ENCODE measurements around the gene GNG12. TPM values are rescaled to one million over a fixed set of nuclear protein-coding genes. Genes with fewer than 3 reads are reported as not detected.

Gene GNG12
- total and polyA plus RNA-seq, 2 donors (not counting 1 experiment from before 2014, with no cell fraction given), result not detected

DNA sequence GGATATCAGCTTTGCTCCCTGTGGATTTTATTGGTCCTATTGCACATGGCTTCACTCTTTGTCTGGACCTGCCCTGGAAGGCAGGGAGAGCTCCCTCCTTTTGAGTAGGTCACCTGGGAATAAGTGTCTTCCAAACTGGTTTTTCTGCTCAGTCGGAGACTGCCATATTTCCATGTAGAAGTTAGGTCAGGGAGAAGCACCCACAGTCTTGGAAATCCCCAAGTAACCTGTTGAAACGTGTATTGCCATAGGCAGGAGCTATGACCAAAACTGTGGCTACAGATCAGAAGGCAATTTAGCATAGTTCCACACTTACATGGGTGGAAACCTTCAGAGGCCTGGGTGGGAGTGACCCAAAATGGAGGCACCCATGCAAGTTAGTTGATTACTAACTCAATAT, 3.5 kb upstream of the GNG12 start:
- WGBS (ENCODE audit: insufficient coverage), result 91% methylated on average over 2 of the region's 2 CpGs
- Histone ChIP-seq H3K36me3 (replicated peaks in 1 of 2; ENCODE audit: control extremely low read depth in 1 of 2, control insufficient read depth in 1 of 2, extremely low read depth in 1 of 2, insufficient read depth in 2 of 2, low read length in 1 of 2) (no peaks in the 10 kb centered on the region), H3K27me3 (replicated peaks in 1 of 4; ENCODE audit: control extremely low read depth in 1 of 4, control insufficient read depth in 3 of 4, insufficient read depth in 4 of 4, low read length in 3 of 4) (peaks cover 0 to 36% (median 20%) of the 10 kb centered on the region in 4 experiments), H2AFZ (ENCODE audit: insufficient read depth, low read depth, low read length, poor library complexity, severe bottlenecking) (no peak overlapping the region), H4K20me1 (ENCODE audit: control insufficient read depth, insufficient read depth, low read length, poor library complexity, severe bottlenecking) (no peaks in the 10 kb centered on the region), H3K4me3 (ENCODE audit: control extremely low read depth in 1 of 5, extremely low read depth in 1 of 5, insufficient read depth in 1 of 5, low read depth in 2 of 5, low read length in 4 of 5) (no peak overlapping the region), H3K79me2 (ENCODE audit: control insufficient read depth, insufficient read depth, low read length) (no peaks in the 10 kb centered on the region), H3K27ac (ENCODE audit: low read length in 2 of 2) (no peak overlapping the region), H3K9ac (ENCODE audit: low read length) (no peak overlapping the region), H3K4me2 (replicated peaks; ENCODE audit: low read depth, low read length, poor library complexity, severe bottlenecking) (no peak overlapping the region), H3K4me1 (ENCODE audit: control insufficient read depth in 2 of 2, insufficient read depth in 2 of 2, low read length in 2 of 2) (peaks cover 14 to 18% of the 10 kb centered on the region in 2 donors), H3K9me3 (ENCODE audit: control extremely low read depth in 1 of 3, control insufficient read depth in 2 of 3, insufficient read depth in 1 of 3, low read length in 2 of 3) (peaks cover 0 to 3% (median 0%) of the 10 kb centered on the region in 3 donors)
- no peak for DNase-seq
- H3K4me1 Mint-ChIP-seq, result peaks cover 14% of the 10 kb centered on the region
- TF ChIP-seq, protein P1, sequence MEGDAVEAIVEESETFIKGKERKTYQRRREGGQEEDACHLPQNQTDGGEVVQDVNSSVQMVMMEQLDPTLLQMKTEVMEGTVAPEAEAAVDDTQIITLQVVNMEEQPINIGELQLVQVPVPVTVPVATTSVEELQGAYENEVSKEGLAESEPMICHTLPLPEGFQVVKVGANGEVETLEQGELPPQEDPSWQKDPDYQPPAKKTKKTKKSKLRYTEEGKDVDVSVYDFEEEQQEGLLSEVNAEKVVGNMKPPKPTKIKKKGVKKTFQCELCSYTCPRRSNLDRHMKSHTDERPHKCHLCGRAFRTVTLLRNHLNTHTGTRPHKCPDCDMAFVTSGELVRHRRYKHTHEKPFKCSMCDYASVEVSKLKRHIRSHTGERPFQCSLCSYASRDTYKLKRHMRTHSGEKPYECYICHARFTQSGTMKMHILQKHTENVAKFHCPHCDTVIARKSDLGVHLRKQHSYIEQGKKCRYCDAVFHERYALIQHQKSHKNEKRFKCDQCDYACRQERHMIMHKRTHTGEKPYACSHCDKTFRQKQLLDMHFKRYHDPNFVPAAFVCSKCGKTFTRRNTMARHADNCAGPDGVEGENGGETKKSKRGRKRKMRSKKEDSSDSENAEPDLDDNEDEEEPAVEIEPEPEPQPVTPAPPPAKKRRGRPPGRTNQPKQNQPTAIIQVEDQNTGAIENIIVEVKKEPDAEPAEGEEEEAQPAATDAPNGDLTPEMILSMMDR (IDR thresholded peaks at IDR 0.05), result no peak
- TF ChIP-seq EZH2 (IDR thresholded peaks at IDR 0.05; ENCODE audit: borderline replicate concordance, insufficient read depth, low read depth, low read length, poor library complexity, severe bottlenecking), result no peak
- CTCF ChIA-PET, result interaction anchor here (1.4 kb wide), 1 partner anchor 14 kb away, joined by 3 read pairs; no protein-coding TSS in a partner anchor
- H3K27me3 Mint-ChIP-seq, result peaks cover 61% of the 10 kb centered on the region
- H3K4me3 Mint-ChIP-seq, result no peak overlapping the region
- no peak for ATAC-seq (ENCODE audit: low read depth)
- POLR2A ChIA-PET, result no interaction called here
- no peak overlapping the region for H3K27ac Mint-ChIP-seq
- no peaks in the 10 kb centered on the region for H3K9me3 Mint-ChIP-seq (ENCODE audit: insufficient read depth)
- intact Hi-C loops (cut with micrococcal nuclease), result no loop called here

DNA sequence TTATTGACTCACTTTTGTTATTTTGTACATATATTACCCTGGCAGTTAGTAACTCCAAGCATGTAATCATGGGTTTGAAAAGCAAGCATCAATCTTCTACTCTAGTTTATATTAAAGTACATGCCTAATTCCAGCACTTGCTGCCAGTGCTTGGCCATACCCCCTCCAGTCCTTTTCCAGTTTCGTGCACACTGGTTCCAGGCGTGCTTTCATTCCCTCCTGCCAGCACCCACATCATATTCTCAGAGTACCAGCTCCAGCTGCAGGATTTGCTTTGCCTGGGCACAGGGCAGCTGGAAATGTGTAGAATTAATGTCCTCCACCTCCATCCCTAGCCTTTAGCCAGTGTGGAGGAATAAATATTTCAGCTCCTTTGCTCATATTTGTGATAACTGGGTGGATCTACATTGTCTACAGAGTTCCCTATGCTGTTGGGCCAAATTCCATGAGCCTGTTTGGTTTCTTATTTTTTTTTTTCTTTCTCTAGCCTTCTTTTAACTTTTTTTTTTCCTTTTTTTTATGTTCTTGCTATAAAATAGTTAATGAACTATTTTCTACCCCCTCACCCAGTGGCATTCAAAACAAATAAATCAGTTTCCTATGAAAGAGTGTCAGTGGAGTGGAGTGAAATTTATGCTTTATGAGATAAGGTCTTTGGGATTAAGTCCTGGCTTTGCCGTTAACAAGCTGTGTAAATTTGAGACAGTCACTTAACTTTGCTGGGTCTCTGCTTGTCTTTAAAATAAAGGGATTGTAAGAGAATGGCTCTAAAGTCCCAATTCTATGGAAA, 2.6 kb upstream of the GNG12 start:
- Mint-ChIP-seq H3K27me3 (peaks cover 64% of the 10 kb centered on the region), H3K27ac (no peak overlapping the region), H3K9me3 (ENCODE audit: insufficient read depth) (no peaks in the 10 kb centered on the region), H3K4me3 (no peak overlapping the region), H3K4me1 (peaks cover 17% of the 10 kb centered on the region)
- CTCF ChIA-PET, result interaction anchor here (1.4 kb wide), 1 partner anchor 14 kb away, joined by 3 read pairs; no protein-coding TSS in a partner anchor
- H3K27me3 ChIP-seq (replicated peaks in 1 of 4; ENCODE audit: control extremely low read depth in 1 of 4, control insufficient read depth in 3 of 4, insufficient read depth in 4 of 4, low read length in 3 of 4), result peaks cover 0 to 41% (median 28%) of the 10 kb centered on the region in 4 experiments
- H3K9me3 ChIP-seq (ENCODE audit: control extremely low read depth in 1 of 3, control insufficient read depth in 2 of 3, insufficient read depth in 1 of 3, low read length in 2 of 3), result peaks cover 0 to 3% (median 0%) of the 10 kb centered on the region in 3 donors
- no peaks in the 10 kb centered on the region for H4K20me1 ChIP-seq (ENCODE audit: control insufficient read depth, insufficient read depth, low read length, poor library complexity, severe bottlenecking)
- no peaks in the 10 kb centered on the region for H3K79me2 ChIP-seq (ENCODE audit: control insufficient read depth, insufficient read depth, low read length)
- H3K4me3 ChIP-seq (ENCODE audit: control extremely low read depth in 1 of 5, extremely low read depth in 1 of 5, insufficient read depth in 1 of 5, low read depth in 2 of 5, low read length in 4 of 5), result no peak overlapping the region
- POLR2A ChIA-PET, result no interaction called here
- no peak overlapping the region for H2AFZ ChIP-seq (ENCODE audit: insufficient read depth, low read depth, low read length, poor library complexity, severe bottlenecking)
- no peak overlapping the region for H3K27ac ChIP-seq (ENCODE audit: low read length in 2 of 2)
- DNase-seq (no peak), ATAC-seq (ENCODE audit: low read depth) (no peak)
- no peak for TF ChIP-seq EZH2 (IDR thresholded peaks at IDR 0.05; ENCODE audit: borderline replicate concordance, insufficient read depth, low read depth, low read length, poor library complexity, severe bottlenecking)
- TF ChIP-seq, protein P1 (IDR thresholded peaks at IDR 0.05), result no peak
- no peak overlapping the region for H3K4me2 ChIP-seq (replicated peaks; ENCODE audit: low read depth, low read length, poor library complexity, severe bottlenecking)
- intact Hi-C loops (cut with micrococcal nuclease), result no loop called here
- H3K36me3 ChIP-seq (replicated peaks in 1 of 2; ENCODE audit: control extremely low read depth in 1 of 2, control insufficient read depth in 1 of 2, extremely low read depth in 1 of 2, insufficient read depth in 2 of 2, low read length in 1 of 2), result no peaks in the 10 kb centered on the region
- WGBS (ENCODE audit: insufficient coverage), result 0% methylated on average over 1 of the region's 3 CpGs
- H3K4me1 ChIP-seq (ENCODE audit: control insufficient read depth in 2 of 2, insufficient read depth in 2 of 2, low read length in 2 of 2), result peaks cover 18 to 25% of the 10 kb centered on the region in 2 donors
- H3K9ac ChIP-seq (ENCODE audit: low read length), result no peak overlapping the region
